GM18517 (cell line): ENCODE data around the gene CLCN3.
"Not testable (repeated sequence)": the region's sequence is repeated elsewhere in the genome, so short reads cannot be mapped to it uniquely, and the experiment has no call there.

Experiments
- ATAC-seq: cut with Tn5 transposase; IDR thresholded peaks from one replicate; pipeline ENCODE4 v1.9.1; 2021; ENCODE audit warnings: mild to moderate bottlenecking, moderate library complexity; ENCODE audit not compliant: unreplicated experiment

CLCN3 gene

DNA sequence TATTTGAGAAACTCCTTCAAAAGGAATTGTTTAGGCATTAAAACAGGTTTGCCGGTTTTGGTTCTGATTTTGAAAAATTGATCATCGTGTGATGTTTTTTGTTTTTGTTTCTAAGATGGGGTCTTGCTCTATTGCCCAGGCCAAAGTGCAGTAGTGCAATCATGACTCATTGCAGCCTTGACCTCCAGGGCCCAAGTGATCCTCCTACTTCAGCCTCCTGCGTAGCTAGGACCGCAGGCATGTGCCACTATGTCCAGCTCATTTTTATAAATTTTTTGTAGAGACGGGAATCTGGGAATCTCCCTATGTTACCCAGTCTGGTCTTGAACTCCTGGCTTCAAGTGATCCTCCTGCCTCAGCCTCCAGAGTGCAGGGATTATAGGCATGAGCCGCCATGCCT is 35.0 kb downstream of the CLCN3 start:
- ATAC-seq = no peak

DNA sequence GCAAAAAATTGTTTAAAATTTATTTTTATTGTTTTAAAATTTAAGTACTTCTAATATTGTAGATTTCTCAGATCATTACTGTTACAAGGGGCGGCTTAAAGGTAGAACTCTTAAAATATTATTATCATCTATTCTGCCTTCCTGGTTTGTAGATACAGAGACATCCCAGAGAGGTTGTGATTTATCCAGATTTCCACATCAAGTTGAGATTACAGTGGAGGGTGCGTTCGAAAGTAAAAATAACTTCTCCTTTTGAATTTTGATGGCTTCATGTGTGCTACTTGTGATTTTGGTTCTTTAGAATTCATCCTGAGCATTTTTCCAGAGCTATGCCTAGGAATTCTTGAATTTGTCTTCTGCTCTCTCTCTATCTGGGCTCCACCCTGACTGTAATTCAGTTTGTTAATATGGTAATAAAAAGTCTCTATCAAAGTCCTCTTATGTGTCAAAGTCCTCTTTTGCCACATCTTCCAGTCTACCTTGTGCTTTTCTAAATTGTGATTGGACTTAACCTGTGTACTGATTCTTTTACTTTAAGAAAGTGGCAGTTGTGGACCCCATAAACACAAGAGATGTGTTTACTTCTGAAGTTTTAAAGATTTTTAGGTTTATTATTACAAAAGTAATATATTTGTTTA is 37.2 kb downstream of the CLCN3 start:
- ATAC-seq = no peak

DNA sequence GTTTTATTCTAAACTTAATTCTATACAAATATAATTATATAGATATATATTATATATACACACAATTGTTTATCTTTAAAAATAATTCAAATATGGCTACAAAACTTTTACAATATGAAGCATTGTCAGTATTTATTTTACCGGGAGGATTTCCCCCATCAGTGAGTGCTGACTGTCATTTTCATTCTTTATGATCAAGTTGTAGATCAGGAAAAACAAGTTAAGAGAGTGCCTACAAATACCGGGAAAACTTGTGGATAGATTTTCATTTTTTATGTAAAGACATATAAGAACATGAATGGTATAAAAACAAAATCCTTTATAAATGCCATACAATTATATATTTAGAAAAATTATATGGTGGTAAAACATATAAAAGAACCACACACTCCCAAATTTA is 37.8 kb downstream of the CLCN3 start:
- ATAC-seq = no peak

DNA sequence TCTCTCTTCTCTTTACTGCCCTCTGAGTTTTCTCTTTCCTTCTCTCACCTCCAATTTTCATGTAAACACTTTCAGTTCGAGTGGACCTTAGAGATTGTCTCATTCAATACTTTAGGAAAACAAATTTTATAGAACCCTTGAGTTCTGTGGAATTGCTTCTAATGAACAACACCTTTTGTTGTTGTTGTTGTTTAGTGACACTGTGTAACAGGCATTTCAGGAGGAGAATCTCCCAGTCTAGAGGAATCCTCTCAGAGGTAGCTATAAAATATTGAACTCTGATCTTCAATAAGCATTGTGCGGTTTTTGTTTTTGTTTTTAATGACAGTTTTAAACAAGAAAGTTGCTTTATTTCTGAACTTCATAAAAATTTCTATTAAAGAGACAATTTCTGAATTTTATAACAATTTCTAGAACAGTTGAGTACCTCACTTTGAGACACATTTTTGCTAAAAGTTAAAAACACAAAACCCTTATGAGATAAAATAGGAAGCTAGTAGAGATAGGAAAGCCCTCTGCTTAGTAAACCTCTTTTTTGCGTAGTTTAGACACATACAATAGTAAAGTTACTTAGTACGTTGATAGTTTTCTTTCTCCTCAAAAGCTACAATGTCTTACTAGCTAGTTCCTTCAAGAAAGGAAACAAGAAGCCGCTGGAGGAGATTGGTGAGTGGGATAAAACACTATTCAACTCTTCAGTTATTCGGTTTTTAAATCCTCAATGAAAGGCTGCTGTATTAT is 38.8 kb downstream of the CLCN3 start:
- ATAC-seq = no peak

DNA sequence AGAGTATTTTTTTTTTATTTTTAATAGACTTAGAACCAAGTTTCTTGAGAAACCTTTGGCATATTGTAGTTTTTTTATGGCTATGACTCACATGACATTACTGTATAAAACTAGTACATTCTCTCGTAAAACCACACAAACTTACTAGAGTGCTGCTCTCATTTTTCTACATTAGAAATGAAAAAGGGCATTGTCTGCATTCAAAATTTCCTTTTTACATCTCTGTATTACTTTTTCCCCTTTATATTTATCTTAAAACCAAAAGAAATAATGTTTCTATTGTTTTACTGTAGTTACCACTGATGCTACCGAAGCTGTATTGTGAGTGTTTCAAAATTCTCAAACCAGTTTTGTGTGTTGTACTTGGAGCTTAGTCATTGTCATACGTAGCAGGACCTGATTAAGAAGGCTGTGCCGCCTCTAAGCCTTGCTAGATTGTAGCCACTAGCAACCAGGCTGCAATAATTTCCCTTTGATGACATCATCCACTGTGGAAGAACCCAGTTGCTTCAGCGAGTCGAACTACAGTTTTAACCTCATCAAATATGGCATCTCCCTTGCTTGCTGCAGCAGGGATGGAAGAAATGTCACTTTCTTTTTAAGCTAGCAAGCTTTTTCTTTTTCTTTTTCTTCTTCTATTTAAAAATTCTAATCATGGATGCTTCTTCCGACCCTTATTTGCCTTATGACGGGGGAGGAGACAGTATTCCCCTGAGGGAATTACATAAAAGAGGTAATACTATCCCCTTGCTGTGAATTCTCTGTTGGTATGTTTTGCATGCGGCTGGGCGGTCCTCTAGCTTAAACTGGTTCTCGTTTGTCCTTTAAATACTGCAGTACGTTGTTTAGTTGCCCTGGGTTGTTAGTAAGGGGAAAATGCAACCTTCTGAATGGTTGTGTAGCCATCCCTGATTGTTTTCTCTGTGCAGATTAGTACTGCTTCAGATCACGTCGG is 39.6 kb downstream of the CLCN3 start:
- ATAC-seq = peak; percentile 98

DNA sequence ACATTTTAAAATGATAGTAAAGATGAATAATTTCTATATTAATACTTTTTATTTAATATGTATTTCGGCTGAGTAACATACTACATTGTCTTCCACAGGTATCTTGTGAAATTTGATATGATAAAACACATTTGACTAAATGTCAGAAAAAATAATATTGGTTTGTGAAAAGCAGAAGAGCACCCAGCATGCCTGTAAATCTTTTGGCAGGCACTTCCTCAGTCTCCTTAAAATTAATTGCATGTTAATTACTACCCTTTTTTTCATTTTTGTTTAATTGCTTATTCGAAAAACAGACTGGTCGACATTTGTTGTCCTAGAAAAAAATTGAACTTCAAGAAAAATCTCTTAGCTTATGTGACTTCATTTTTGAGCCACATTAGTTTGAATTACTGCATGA is 40.6 kb downstream of the CLCN3 start:
- ATAC-seq = no peak

DNA sequence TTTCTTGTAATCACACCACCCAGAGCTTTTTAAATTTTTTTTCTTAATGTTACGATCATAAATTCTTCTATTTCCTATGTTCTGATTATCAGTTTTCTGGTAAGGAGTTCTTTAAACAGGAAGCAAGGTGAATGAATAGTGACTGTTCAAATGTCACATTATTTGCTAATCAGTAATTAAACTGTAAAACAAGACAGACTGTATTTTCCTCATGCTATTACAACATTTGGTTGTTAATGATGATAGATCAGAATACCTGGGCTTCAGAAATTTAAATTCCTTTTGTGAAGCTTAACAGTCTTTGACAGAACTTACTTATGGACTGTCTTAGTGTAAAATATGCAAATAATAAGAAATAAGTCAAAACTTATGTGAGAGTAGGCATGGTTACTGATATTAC is 41.4 kb downstream of the CLCN3 start:
- ATAC-seq = no peak

DNA sequence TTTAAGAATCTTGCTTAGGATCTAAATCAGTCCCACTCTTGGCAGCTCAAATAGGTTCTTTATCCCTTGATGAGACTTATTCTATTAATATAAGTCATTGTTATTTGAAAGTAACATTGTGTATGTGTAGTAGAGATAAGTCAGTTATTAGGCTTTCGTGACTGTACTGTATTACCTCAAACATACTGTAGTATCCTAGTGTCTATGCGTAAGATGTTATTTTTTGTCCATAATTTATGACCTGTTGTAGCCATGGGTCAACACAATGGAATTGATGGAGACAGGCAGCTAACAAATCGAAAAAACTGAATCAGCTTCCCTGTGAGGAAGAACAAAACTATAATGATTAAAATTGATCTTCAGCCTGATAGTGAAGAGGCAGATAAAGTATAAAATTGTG is 41.8 kb downstream of the CLCN3 start:
- no peak for ATAC-seq

DNA sequence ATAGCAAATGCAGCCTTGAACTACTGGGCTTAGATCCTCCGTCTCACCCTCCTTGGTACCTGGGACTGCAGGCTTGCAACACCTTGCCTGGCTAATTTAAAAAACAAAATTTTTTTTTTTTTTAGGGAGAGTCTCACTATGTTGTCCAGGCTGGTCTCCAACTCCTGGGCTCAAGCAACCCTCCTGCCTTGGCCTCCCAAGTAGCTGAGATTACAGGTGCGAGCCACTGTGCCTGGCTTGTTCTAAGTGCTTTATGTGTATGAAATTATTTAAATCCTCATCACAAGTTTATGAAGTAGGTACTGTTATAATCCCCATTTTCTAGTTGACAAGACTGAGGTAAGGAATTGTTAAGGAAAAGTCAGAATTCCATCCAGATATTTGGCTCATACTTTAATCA is 43.0 kb downstream of the CLCN3 start:
- no peak for ATAC-seq

DNA sequence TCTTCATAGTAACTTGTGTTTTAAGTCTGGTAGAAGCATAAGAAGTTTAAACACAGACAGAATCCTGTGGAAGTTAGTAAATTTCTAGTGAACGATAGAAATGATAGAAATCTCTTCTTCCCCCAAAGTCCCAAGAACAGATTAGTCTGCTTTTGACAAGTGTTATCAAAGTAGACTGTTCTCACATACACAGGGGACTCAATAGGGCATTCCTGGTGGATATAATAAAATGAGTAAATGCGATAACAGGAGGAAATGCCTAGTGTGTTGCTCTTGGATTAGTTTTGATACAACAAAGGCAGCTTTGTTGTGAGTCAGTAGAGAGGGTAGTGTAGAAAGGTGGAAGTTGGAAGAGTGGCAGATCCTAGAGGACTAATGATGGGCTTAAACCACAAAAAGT is 43.5 kb downstream of the CLCN3 start:
- ATAC-seq = no peak

DNA sequence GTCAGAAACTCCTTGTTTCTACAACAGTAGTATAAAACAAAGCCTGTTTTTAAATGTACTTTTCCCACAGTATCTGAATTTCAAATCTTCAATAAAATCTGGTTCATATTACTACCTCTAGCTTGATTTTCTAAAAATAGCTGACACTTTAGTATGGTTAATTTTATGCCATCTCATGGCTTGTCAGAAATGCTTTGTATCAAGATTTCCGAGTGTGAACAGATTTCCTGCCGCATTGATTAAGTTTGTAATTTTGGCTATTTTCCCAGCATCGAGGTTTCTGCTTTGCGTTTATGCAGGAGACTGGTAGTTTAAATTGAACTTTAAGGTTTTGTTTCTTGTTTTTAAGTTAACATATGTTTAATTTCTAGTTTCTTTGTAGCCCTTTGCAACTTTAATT is 44.2 kb downstream of the CLCN3 start:
- no peak for ATAC-seq

DNA sequence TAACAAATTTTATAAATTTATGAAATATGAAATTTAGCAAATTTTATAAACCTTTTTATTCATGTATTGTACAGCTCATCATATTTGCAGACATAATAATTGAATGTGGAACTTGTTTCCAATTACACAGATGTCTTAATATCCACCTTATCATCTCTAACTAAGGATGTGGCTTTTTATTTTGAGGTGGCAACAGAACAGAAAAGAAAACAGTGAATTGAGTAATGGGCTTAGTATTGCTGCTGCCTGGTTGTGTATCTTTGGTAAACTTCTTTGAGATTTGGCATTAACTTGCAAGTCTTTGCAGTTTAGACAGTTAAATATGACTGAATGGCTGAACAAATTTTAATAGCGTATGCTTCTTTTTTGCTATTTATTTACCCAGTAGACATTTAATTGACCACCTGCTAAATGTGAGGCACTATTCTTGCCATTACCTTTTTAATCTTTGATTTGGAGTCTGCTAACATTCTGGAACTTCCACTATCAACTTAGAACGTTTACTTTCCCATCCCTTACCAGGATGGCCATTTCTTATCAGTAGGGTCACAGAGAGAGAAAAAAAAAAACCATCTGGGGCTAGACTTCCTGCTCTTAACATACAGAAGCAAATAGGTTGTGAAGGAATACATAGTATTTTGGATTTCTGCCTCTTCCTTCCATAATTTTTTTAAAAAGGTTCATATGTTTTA is 44.8 kb downstream of the CLCN3 start:
- no peak for ATAC-seq

DNA sequence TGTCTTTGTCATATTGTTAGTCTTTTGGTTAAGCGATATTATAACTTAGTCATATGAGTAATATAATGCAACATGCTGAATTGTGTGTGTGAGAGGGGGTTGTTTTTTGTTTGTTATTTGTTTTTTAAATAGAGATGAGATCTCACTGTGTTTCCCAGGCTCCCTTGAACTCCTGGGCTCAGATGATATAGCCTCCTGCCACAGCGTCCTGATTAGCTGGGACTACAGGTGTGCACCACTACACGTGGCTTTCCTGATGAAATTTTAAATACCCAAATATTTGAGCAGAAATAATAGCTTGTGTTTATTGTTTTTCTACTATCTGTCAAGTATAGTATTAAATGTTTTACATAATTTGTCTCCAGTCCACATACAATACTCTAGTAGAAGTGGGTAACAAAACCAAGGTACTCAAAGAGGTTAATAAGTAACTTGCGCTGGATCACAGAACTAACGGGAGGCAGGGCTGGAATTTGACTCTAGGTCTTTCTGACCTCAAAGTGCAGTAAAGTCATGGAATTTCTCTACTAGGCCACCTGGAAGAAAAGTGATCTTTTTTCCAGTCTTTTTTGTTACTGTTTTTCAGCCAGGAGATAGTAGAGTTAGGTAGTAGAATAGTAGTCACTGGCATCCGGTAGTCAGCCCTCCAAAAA is 47.8 kb downstream of the CLCN3 start:
- ATAC-seq = no peak

DNA sequence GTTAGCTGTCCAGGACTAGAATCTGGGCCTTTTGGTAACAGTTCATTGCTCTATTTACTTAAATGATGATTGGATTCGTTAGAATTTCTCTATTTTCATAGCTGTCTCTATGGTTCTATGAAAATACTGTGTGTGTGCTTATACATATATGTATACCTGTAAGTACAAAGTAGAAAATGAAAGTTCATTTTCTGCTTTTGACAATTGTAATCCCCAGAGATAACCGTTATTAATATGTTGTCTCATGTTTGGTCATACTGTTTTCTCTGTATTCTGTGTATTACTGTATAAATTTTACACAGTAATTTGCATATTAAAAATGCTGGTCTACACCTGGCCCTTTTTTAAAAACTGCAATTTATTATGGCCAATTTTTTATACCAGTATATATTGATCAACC is 55.4 kb downstream of the CLCN3 start:
- ATAC-seq = peak; percentile 60

DNA sequence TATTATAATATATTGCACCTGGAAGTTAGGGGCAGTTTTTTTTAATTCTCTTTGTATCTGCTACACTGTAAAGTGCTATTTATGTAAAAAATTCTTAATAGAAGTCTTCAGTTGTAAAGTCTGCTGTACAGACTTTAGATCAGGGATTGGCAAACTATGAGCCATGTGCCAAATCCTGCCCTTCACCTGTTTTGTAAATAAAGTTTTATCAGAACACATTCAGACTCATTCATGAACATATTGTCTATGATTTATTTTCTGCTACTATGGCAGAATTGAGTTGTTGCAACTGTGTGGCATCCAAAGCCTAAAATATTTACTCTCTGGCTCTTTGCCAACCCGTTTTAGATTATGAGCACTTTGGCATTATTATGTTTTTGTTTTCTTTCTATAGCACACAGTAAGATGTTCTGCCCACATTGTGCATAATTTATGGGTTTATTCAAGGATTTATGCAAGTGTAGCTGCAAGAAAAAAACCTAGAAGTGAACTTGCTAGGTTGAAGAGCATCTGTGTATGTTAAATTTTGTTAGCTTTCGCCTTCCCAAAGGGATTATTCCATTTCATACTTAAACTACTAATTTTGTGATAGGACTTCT is 56.9 kb downstream of the CLCN3 start:
- ATAC-seq = no peak

DNA sequence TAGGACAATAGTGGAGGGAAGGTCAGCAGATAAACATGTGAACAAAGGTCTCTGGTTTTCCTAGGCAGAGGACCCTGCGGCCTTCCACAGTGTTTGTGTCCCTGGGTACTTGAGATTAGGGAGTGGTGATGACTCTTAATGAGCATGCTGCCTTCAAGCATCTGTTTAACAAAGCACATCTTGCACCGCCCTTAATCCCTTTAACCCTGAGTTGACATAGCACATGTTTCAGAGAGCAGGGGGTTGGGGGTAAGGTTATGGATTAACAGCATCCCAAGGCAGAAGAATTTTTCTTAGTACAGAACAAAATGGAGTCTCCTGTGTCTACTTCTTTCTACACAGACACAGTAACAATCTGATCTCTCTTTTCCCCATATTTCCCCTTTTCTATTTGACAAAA is 58.1 kb downstream of the CLCN3 start:
- ATAC-seq = not testable (repeated sequence)

DNA sequence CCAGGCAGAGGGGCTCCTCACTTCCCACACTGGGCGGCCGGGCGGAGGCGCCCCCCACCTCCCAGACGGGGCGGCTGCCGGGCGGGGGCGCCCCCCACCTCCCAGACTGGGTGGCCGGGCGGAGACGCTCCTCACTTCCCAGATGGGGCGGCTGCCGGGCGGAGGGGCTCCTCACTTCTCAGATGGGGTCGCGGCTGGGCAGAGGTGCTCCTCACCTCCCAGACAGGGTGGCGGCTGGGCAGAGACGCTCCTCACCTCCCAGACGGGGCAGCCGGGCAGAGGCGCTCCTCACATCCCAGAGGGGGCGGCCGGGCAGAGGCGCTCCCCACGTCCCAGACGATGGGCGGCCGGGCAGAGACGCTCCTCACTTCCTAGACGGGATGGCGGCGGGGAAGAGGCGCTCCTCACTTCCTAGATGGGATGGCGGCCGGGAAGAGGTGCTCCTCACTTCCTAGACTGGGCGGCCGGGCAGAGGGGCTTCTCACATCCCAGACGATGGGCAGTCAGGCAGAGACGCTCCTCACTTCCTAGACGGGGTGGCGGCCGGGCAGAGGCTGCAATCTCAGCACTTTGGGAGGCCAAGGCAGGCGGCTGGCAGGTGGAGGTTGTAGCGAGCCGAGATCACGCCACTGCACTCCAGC is 58.7 kb downstream of the CLCN3 start:
- not testable (repeated sequence) for ATAC-seq

DNA sequence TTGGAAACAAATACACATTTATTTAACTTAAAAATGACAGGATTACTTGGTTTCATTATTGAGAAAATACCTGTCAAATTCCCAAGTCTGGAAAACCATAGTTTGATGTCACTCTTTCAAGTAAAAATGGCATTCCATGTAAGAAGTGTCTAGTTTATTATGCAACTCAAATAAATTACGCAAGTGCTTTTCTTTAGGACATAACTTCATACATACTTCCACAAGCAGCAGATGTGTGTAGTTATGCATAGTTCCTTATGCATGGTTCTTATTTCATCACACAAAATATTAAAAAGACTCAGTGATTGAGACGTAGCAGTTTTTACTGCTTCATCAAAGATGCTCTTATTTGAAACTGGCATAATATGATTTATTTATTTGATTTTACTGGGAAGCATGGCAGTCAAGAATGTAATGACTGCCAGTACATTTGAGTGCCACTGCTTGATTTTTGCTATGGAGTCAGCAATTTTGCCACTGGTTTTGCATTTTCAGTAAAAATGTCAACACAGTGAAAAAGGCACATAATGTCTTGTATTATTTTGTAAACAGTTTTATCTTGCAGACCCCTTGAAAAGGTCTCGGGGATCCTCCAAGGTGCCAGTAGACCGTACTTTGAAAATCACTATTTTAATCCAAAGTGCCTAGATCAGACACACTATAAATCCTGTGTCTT is 62.1 kb downstream of the CLCN3 start:
- no peak for ATAC-seq

DNA sequence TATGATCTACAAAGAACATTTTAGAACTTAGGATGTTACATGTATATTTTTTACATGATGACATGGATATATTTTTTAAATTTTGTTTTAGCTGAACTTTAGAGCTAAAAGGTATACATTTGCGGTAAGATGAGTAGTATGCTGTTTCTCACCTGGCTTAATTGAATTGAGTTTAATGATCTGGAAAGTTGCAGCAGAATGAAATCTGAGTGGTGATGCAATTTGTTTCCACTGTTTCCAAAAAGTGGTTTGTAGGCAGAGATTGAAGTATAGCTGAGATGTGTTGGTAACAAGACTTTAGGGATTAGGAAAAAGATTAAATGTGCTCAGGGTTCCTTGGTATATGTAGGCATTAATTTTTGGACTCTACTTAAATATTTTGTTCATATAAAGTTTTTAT is 69.3 kb downstream of the CLCN3 start:
- no peak for ATAC-seq
